ENCODE data around the gene CXCR6.
A peak's percentile ranks its signal among the peaks of the same experiment; 100 is the strongest.

CXCR6 gene

DNA sequence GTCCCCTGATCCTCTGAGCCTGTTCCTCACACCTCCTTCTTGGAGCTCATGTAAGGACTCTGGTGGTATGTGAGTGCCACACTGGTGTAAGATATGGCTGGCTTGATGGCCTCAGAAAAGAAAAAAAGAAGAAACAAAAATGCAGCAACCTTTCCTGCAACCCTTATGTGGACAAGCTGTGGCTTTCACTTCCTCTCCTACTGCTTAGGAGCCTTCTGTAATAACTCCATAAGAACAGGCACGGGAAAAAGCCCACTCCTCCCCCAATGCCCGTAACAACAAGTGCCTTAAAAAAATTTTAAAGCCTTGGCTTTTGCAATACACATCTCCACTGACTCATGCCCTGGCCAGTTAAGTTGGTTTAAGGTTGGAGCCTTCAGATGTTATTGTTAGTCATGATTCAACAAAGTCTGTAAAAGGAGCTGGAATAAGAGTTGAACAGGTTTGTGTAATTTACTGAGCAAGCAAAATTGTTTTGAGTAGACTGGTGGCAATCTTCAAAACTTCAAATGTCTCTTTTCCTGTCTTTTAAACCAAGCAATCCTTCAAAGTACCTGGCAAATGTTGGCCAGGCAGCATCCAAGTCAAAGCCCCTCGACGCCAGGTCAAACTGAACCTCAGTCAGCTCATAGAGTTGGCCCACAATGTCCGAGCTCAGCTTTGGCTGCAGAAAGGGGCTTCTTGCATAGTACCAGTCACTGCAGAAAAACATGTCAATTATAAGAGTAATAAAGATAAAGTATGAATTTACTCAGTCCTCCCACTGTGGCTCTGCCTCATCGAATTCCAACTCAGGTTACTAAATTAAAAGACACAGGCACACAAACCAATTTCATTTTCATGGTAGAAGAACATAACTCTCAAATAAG is 29.5 kb downstream of the CXCR6 start:
- no peak for DNase-seq

GRCh38 chr3:45974686-45975085 is 31.4 kb downstream of the CXCR6 start:
- no peak for DNase-seq

DNA sequence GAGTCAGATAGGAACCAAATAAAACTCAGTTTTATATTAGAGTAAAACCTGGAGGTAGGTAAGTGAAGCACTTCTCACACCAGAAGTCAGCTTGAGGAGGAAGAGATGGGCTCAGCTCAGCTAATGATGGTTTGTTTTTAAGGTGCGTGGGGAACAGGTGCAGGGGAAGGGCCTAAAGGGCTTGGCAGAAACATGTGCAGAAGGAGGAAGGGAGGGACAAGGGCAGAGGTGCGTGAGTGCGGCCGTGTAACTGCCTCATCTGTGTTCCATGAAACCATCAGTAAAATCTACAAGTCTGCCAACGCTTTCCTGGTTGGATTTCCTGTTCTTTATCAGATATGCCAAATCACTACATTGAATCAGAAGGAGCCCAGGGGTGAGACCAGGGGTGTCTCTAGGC is 32.4 kb downstream of the CXCR6 start:
- no peak for DNase-seq

GRCh38 chr3:45976191-45977091 is 33.2 kb downstream of the CXCR6 start:
- DNase-seq: peak; percentile 36

GRCh38 chr3:45978006-45978761 is 34.9 kb downstream of the CXCR6 start:
- DNase-seq: peak; percentile 53

- no peak for DNase-seq
Observed at GRCh38 chr3:45979378-45979777, 36.1 kb downstream of the CXCR6 start.

DNA sequence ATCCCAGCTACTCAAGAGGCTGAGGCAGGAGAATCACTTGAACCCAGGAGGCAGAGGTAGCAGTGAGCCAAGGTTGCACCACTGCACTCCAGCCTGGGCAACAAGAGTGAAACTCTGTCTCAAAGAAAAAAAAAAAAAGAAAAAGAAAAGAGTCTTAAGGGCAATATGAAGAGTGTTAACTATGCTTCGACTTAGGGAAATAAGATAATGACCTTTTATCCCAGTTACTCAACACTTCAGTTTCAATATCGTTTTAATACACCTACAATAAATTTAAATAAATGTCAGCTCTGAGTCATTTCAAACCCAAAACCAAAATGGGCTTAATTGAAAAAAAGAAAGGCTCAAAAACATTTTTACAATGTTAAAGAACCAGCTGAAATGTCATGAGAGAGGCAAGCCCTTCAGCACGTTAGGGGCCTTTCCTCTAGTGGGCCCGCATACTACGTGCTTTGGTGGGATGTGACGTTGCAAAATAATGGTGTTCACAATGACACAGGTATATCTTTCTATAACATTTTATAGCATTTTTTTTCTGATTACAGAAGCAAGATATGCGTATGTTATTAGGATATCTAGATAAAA is 37.1 kb downstream of the CXCR6 start:
- DNase-seq: no peak

DNA sequence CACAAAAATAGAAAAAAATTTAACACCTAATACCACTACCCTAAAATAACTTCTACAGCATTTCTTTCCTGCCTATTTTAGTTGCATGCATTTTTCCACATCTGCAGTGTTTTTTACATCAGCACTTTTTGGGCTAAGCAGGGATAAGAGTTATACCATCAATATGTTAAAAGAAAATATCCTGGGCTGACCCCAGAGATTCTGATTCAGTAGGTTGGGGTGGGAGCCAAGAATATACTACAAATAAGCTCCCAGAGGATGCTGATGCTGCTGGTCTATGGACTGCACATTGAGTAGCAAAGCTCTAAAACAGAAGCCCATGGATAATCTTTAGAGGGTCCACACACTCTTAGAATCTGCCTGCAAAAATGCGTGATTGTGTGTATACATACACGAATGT is 37.6 kb downstream of the CXCR6 start:
- no peak for DNase-seq

GRCh38 chr3:45981346-45982074 is 38.2 kb downstream of the CXCR6 start:
- DNase-seq: no peak

- DNase-seq: no peak
Observed at GRCh38 chr3:45983770-45984169, 40.5 kb downstream of the CXCR6 start.

DNA sequence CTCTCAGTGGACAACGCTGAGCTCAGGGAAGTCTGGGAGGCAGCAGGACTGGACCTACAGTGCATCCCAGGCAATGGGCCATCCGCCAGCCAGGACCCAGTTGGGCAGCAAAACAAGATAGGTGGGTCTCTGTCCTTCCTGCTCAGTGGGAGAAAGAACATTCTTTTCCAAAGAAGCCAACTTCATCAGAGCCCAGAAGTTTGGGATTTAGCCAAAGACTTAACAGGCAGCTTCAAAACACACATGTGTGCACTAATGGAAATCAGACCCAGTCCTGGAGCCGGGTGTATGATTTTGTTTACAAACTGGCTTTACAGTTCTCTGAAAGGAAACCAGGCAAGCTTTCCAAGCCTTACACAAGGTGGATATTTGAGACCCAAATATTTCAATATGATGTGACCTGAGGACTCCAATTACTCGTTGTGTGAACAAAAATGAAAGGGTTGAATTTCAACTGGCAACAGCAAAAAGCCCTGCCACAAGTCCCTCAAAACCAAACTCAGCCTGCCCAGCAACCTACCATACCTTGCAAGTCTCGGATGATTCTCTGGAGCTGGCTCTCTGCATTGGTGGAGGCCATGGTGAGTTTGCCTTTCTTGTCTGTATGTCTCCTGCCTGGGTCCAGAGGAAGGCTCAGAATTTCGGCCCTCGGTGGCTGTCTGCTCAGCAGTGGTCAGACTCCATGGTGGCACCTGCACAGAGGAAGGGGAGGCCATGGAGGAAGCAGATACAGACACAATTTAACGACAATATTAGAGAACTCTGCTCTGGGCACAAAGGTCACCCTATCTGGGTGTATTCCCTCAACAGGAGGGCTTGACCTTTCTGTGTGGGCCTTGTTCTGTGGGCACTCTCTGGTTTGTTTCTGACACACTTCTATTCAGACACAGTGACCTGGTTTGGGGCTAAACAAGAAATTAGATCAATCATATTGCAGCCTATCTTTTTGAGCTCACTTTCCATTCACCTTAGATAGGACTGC is 41.4 kb downstream of the CXCR6 start:
- no peak for DNase-seq

DNA sequence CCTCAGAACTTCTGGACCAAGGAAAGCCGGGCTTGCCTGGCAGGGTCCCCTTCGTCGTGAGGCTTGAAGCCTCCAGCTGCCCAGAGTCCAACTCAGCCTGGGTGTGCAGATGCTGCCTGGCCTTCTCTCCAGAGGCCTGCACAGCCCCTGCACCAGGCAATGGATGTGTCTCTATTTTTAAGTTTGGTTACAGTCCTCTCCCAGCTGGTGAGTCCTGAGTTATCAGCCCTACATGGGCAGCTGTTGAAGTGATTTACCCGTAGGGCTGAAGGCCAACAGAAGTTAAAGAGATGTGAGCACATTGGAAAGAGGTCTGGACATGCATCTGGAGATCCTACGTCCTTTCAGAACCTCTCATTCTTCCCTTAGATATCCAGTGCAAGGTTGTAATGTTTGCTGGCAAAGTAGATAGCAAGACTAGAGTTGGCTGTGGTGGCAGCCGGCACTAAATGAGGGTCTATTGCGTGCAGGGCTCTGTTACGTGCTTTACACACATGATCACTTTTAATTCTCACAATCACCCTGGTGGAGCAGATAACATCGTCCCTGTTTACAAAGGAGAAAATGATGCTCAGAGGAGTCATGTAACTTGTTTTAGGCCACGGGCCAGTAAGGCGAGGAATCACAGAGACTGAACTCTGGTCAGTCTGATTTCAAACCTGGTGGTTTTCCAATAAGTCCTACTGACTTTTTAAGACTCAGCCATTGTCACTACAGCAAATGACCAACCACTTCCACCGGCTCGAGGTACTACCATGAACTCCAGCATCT is 42.5 kb downstream of the CXCR6 start:
- DNase-seq: no peak

DNA sequence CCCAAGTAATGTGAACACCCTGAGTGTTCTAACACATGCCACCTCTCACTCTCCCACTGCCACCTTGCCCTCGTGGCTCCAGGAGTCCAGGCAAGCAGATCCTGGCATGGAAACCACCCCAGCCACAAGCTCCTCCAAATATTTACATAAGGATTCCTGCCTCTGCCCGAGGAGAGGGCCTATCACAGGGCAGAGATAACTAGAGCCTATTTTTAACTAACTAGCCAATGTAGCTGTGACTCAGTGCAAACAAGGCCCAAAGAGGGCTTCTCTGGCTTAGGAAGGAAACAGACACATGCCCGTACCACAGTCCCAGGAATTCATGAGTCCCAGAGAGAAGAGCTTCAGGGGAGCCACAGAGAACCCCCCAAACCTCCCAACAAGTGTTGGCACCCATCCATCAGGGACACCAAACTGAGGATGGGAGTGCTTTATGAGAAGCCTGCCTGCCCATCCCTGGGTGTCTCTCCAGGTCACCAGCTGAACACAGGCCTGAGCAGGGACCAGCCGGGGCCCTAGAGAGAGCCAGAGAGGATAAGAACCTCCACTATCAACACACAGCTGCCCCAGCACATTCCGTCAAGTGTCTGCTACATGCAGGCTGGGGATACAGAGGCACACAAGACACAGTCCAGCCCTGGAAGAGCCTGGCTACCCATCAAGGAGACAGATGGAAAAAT is 43.2 kb downstream of the CXCR6 start:
- no peak for DNase-seq

DNA sequence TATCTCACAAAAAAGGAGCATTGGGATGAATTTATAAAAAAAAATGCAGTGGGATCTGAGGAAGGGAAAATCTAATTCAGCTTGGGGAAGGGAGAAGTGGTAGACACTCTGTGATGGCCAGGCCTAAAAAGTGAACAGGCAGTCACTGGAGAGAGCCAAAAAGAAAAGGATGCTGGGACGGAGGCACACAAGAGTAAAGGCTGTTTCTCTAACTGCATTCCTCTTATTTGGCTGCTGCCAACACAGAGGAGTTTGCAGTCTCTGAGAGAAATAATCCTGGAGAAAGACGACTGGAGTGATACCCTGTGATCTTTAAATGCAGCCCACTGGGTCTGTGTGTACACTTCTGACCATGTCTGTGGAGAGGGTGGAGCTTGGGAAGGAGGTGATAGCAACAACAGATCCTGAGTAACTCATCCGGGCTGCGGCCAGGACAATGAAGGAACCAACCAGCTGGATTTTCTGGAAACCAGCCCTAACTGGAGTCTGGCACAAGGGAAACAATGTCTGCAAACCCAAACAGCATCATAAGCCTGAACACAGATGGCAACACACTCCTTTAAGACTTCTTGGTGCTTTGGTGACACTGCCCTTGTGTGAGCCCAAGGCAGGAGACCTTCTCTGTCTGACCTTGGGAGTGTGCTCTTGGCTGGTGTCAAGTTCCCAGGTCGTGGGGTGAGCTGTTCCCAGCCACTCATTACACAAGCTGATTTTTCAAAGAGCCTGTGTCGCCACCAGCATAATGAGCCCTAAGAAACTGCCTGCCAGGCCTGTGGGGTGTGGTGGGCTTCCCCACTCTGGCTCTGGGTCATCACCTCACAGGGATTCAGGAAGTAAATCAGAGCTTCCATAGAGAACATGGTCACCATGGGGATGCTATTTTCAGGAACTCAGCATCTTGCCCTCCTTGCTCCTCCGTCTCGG is 44.4 kb downstream of the CXCR6 start:
- DNase-seq: no peak

- no peak for DNase-seq
Observed at GRCh38 chr3:45988362-45988761, 45.1 kb downstream of the CXCR6 start.

- DNase-seq: no peak
Observed at GRCh38 chr3:45988804-45989203, 45.5 kb downstream of the CXCR6 start.

DNA sequence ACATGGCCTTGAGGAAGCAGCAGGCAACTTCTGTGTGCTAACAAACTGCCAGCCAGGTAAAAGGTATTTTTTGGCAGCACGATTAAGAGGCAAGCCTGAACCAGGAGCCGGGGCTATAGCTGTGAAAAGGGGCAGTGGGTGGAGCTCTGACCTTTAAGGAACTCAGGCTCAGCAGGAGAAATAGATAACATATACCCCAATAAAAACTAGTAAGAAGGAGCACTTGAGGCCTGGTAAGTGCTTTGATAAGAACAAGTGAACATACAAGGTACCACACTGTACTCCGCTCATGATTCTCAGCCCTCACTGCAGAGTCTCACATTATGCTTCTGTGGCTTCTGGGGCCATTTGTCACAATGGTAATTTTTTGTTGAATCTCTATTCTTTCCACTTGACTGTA is 46.9 kb downstream of the CXCR6 start:
- no peak for DNase-seq

DNA sequence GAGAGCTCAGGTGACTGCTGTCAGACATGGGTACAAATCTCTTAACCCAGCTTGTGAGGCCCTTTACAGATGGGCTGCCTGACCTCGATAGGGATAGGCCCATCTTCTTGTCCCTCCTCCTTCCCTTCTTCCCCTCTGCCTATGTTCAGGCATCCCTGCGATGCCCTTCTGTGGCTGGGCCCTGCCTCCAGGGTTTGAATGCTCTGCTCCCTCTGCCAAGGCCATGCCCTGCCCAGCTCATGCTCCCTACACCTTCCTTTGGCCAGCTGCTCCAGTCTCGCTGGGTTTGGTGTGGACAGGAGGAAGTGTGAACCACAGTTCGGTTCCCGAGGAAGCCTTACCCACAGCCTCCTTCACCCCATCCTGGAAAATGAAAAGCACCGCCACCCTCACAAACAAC is 48.1 kb downstream of the CXCR6 start:
- no peak for DNase-seq

All from activated T-cell treated with anti-CD3 and anti-CD28 coated beads, Interleukin-2, amount 50 U/mL, for 1 hour (primary cell).